WTC11 (cell line): Measurements from ENCODE around the gene GPRC5C. TPM values are rescaled to one million over a fixed set of nuclear protein-coding genes. Genes with fewer than 3 reads are reported as not detected.

ENCODE experiments used
- ATAC-seq: fragments of 200-7000 bp; cut with Tn5 transposase; 2 replicates; pipeline ENCODE4 v1.10.0; 2021; ENCODE audit warnings: mild to moderate bottlenecking, moderate library complexity
- CTCF ChIA-PET: fragments of 300-600 bp; sonication (Branson Sonifier 250); formaldehyde crosslinking; loops from one replicate; lab custom pipeline; 2021; ENCODE audit warnings: antibody characterized with exemption; lab: Charles Lee
- POLR2A ChIA-PET: fragments of 350-600 bp; sonication (Branson Sonifier 250); formaldehyde crosslinking; loops from one replicate; lab custom pipeline; 2021; ENCODE audit warnings: antibody characterized with exemption; lab: Charles Lee
- DNase-seq: peaks from one replicate; pipeline ENCODE4 v3.0.0; 2021; ENCODE audit warnings: low spot score
- H3K27ac Mint-ChIP-seq: 2 replicates; pipeline ENCODE4 v1.8.0; 2021; ENCODE audit warnings: mixed read lengths
- H3K27me3 Mint-ChIP-seq: 2 replicates; pipeline ENCODE4 v1.8.0; 2021; ENCODE audit warnings: low read depth, mild to moderate bottlenecking, moderate library complexity, mixed read lengths
- H3K36me3 Mint-ChIP-seq: 2 replicates; pipeline ENCODE4 v1.8.0; 2021; ENCODE audit warnings: mixed read lengths
- H3K4me1 Mint-ChIP-seq: 2 replicates; pipeline ENCODE4 v1.8.0; 2022; ENCODE audit warnings: mixed read lengths
- H3K4me3 Mint-ChIP-seq: 2 replicates; pipeline ENCODE4 v1.8.0; 2021; ENCODE audit warnings: mild to moderate bottlenecking, moderate library complexity, mixed read lengths
- H3K9me3 Mint-ChIP-seq: 2 replicates; pipeline ENCODE4 v1.8.0; 2021; ENCODE audit warnings: mixed read lengths
- AR ChIP-seq: fragments of 250-450 bp; sonication (Bioruptor Pico); IDR thresholded peaks from 2 replicates; pipeline ENCODE4 v1.9.0; 2021; ENCODE audit warnings: mild to moderate bottlenecking
- ATF6 ChIP-seq: sonication (generic); formaldehyde crosslinking; IDR thresholded peaks from 2 replicates; pipeline ENCODE4 v1.8.1; 2023; ENCODE audit warnings: mild to moderate bottlenecking, missing genetic modification reagents
- CDX4 ChIP-seq: fragments of 250-450 bp; sonication (Bioruptor Pico); IDR thresholded peaks from 2 replicates; pipeline ENCODE4 v1.9.0; 2021; ENCODE audit warnings: moderate library complexity, mild to moderate bottlenecking, inconsistent platforms, borderline replicate concordance
- E2F4 ChIP-seq: sonication (generic); formaldehyde crosslinking; IDR thresholded peaks from 2 replicates; pipeline ENCODE4 v1.8.1; 2022; ENCODE audit warnings: low read depth, mild to moderate bottlenecking, moderate library complexity, missing genetic modification reagents, borderline replicate concordance
- FOXK1 ChIP-seq: sonication (generic); formaldehyde crosslinking; IDR thresholded peaks from 2 replicates; pipeline ENCODE4 v1.8.0; 2022; ENCODE audit warnings: mild to moderate bottlenecking, moderate library complexity, missing genetic modification reagents
- GABPB1 ChIP-seq: sonication (generic); formaldehyde crosslinking; IDR thresholded peaks from 2 replicates; pipeline ENCODE4 v1.8.1; 2023; ENCODE audit warnings: mild to moderate bottlenecking, missing genetic modification reagents
- IRF1 ChIP-seq: sonication (generic); formaldehyde crosslinking; IDR thresholded peaks from 2 replicates; pipeline ENCODE4 v1.8.0; 2023; ENCODE audit warnings: missing genetic modification reagents
- JAZF1 ChIP-seq: fragments of 250-450 bp; sonication (Bioruptor Pico); IDR thresholded peaks from 2 replicates; pipeline ENCODE4 v1.9.0; 2021; ENCODE audit warnings: moderate library complexity, mild to moderate bottlenecking, inconsistent platforms
- MLX ChIP-seq: sonication (generic); formaldehyde crosslinking; IDR thresholded peaks from 2 replicates; pipeline ENCODE4 v1.8.1; 2023; ENCODE audit warnings: mild to moderate bottlenecking, missing genetic modification reagents, moderate library complexity
- NFE2L1 ChIP-seq: sonication (generic); formaldehyde crosslinking; IDR thresholded peaks from 2 replicates; pipeline ENCODE4 v1.8.1; 2023; ENCODE audit warnings: missing genetic modification reagents
- NFYB ChIP-seq: sonication (generic); formaldehyde crosslinking; conservative IDR thresholded peaks from 2 replicates; pipeline ENCODE4 v1.8.0; 2022; ENCODE audit warnings: low read depth, missing genetic modification reagents
- NR3C1 ChIP-seq: sonication (generic); formaldehyde crosslinking; conservative IDR thresholded peaks from 2 replicates; pipeline ENCODE4 v1.8.1; 2023; ENCODE audit warnings: low read depth, mild to moderate bottlenecking, missing genetic modification reagents
- OVOL2 ChIP-seq: fragments of 250-450 bp; sonication (Bioruptor Pico); IDR thresholded peaks from 2 replicates; pipeline ENCODE4 v1.9.0; 2021; ENCODE audit warnings: mild to moderate bottlenecking, borderline replicate concordance
- PREB ChIP-seq: sonication (generic); formaldehyde crosslinking; IDR thresholded peaks from 2 replicates; pipeline ENCODE4 v1.8.1; 2022; ENCODE audit warnings: mild to moderate bottlenecking, missing genetic modification reagents, moderate library complexity, borderline replicate concordance
- RELA ChIP-seq: sonication (generic); formaldehyde crosslinking; IDR thresholded peaks from 2 replicates; pipeline ENCODE4 v1.8.1; 2022; ENCODE audit warnings: missing genetic modification reagents, mild to moderate bottlenecking, borderline replicate concordance
- RORB ChIP-seq: fragments of 250-450 bp; sonication (Bioruptor Pico); IDR thresholded peaks from 2 replicates; pipeline ENCODE4 v1.9.0; 2021; ENCODE audit warnings: mild to moderate bottlenecking
- SOX15 ChIP-seq: fragments of 250-450 bp; sonication (Bioruptor Pico); IDR thresholded peaks from 2 replicates; pipeline ENCODE4 v1.9.0; 2021; ENCODE audit warnings: mild to moderate bottlenecking
- USF2 ChIP-seq: sonication (generic); formaldehyde crosslinking; IDR thresholded peaks from 2 replicates; pipeline ENCODE4 v1.8.1; 2023; ENCODE audit warnings: mild to moderate bottlenecking, missing genetic modification reagents, moderate library complexity
- ZNF121 ChIP-seq: sonication (generic); formaldehyde crosslinking; IDR thresholded peaks from 2 replicates; pipeline ENCODE4 v1.8.0; 2023; ENCODE audit warnings: missing genetic modification reagents
- ZNF138 ChIP-seq: sonication (generic); formaldehyde crosslinking; conservative IDR thresholded peaks from 2 replicates; pipeline ENCODE4 v1.8.1; 2022; ENCODE audit warnings: mild to moderate bottlenecking, moderate library complexity, missing genetic modification reagents
- ZNF416 ChIP-seq: fragments of 250-450 bp; sonication (Bioruptor Pico); IDR thresholded peaks from 2 replicates; pipeline ENCODE4 v1.9.0; 2021; ENCODE audit warnings: mild to moderate bottlenecking, inconsistent platforms
- total RNA-seq: library from RNA; stranded (reverse); gene quantifications from 3 replicates; pipeline ENCODE4 v1.2.3, GENCODE V29; 2021

Gene GPRC5C
- total RNA-seq, 1 experiment from 2014 or later = 19.6 TPM

GRCh38 chr17:74445158-74445557, 13.3 kb downstream of the GPRC5C start:
- CTCF ChIA-PET = interaction anchor here (1.0 to 5.8 kb wide), 7 partner anchors 9 to 121 kb away, joined by 3 to 36 read pairs (median 4); partner anchors contain the start of gene GPR142
- no peaks in the 10 kb centered on the region for H3K27me3 Mint-ChIP-seq
- ATAC-seq = no peak
- no peak for TF ChIP-seq RORB
- TF ChIP-seq RELA (CRISPR knock-in tag) = no peak
- TF ChIP-seq USF2 (CRISPR knock-in tag) = no peak
- no peak for TF ChIP-seq AR (CRISPR knock-in tag)
- TF ChIP-seq IRF1 (CRISPR knock-in tag) = no peak
- TF ChIP-seq NFE2L1 (CRISPR knock-in tag) = no peak
- TF ChIP-seq FOXK1 (CRISPR knock-in tag) = no peak
- no peak for TF ChIP-seq ZNF416
- TF ChIP-seq GABPB1 (CRISPR knock-in tag) = no peak
- TF ChIP-seq CDX4 (CRISPR knock-in tag) = no peak
- no peak for TF ChIP-seq OVOL2 (CRISPR knock-in tag)
- no peak for TF ChIP-seq SOX15 (CRISPR knock-in tag)
- H3K36me3 Mint-ChIP-seq = peaks cover 4% of the 10 kb centered on the region; the same call in 1 of the 2 replicates
- POLR2A ChIA-PET = interaction anchor here (1.0 to 2.4 kb wide), 2 partner anchors 8 to 12 kb away, joined by 3 to 11 read pairs; no protein-coding TSS in a partner anchor
- H3K4me3 Mint-ChIP-seq = no peak overlapping the region
- H3K27ac Mint-ChIP-seq = no peak overlapping the region
- no peaks in the 10 kb centered on the region for H3K9me3 Mint-ChIP-seq
- peaks cover 25% of the 10 kb centered on the region for H3K4me1 Mint-ChIP-seq
- no peak for DNase-seq

- no peak for ATAC-seq
- CTCF ChIA-PET = interaction anchor here (1.0 to 5.8 kb wide), 4 partner anchors 8 to 79 kb away, joined by 4 to 36 read pairs (median 14); partner anchors contain the start of gene GPR142
- POLR2A ChIA-PET = no interaction called here
- peaks cover 27% of the 10 kb centered on the region for H3K4me1 Mint-ChIP-seq
- no peak overlapping the region for H3K4me3 Mint-ChIP-seq
- H3K27ac Mint-ChIP-seq = no peak overlapping the region
- H3K27me3 Mint-ChIP-seq = peaks cover 4% of the 10 kb centered on the region
- no peaks in the 10 kb centered on the region for H3K36me3 Mint-ChIP-seq
- no peaks in the 10 kb centered on the region for H3K9me3 Mint-ChIP-seq
- DNase-seq = no peak
- TF ChIP-seq ATF6 (CRISPR knock-in tag) (no peak), FOXK1 (CRISPR knock-in tag) (no peak), MLX (CRISPR knock-in tag) (no peak), NFYB (CRISPR knock-in tag) (no peak), ZNF138 (no peak), RORB (no peak), ZNF121 (no peak), JAZF1 (CRISPR knock-in tag) (no peak), NR3C1 (CRISPR knock-in tag) (no peak), PREB (CRISPR knock-in tag) (no peak), E2F4 (CRISPR knock-in tag) (no peak)
Measured at GRCh38 chr17:74446551-74447500, 14.9 kb downstream of the GPRC5C start.
